H1 (cell line): ENCODE data around the gene EEF1A2. TPM values are rescaled to one million over a fixed set of nuclear protein-coding genes. Genes with fewer than 3 reads are reported as not detected.

ENCODE experiments used
- CTCF ChIA-PET: fragments of 300-600 bp; sonication (Branson Sonifier 250); formaldehyde crosslinking; loops from one replicate; lab custom pipeline; 2021; ENCODE audit not compliant: partially characterized antibody; lab: Charles Lee
- POLR2A ChIA-PET: fragments of 300-600 bp; sonication (Branson Sonifier 250); formaldehyde crosslinking; loops from one replicate; lab custom pipeline; 2021; ENCODE audit warnings: inconsistent platforms; ENCODE audit not compliant: partially characterized antibody; lab: Charles Lee
- DNase-seq, 2 experiments: peaks; one replicate each; pipeline versions ENCODE4 v3.0.0 to v3.0.0-alpha.2; 2010 to 2022; ENCODE audit warnings: low spot score in 2 of 2, low read depth in 1 of 2, mixed read lengths in 1 of 2
- FAIRE-seq: peaks from 2 replicates; lab custom pipeline; 2011; peaks lifted over from hg19 to GRCh38; lab: Jason Lieb, UNC
- H2AFZ ChIP-seq: 2 replicates; pipeline ENCODE4 v1.8.1; 2012; ENCODE audit warnings: low read length, inconsistent platforms
- H2AK5ac ChIP-seq: 2 replicates; pipeline ENCODE4 v1.6.1; 2013; ENCODE audit warnings: low read depth, low read length
- H2BK120ac ChIP-seq: replicated peaks from 2 replicates; pipeline ENCODE3; 2013; ENCODE audit warnings: low read depth, low read length, inconsistent platforms
- H2BK12ac ChIP-seq: 2 replicates; pipeline ENCODE4 v1.6.1; 2013; ENCODE audit warnings: low read depth, low read length
- H2BK15ac ChIP-seq: 2 replicates; pipeline ENCODE4 v1.6.1; 2013; ENCODE audit warnings: low read length
- H2BK20ac ChIP-seq: 2 replicates; pipeline ENCODE4 v1.6.1; 2013; ENCODE audit warnings: low read length
- H2BK5ac ChIP-seq: 2 replicates; pipeline ENCODE4 v1.6.1; 2013; ENCODE audit warnings: low read depth, low read length
- H3K14ac ChIP-seq: 2 replicates; pipeline ENCODE4 v1.6.1; 2013; ENCODE audit warnings: inconsistent platforms; ENCODE audit not compliant: insufficient read length
- H3K18ac ChIP-seq: 2 replicates; pipeline ENCODE4 v1.6.1; 2013; ENCODE audit warnings: low read length; ENCODE audit errors: extremely low read depth
- H3K23ac ChIP-seq: 2 replicates; pipeline ENCODE4 v1.6.1; 2013; ENCODE audit warnings: inconsistent platforms; ENCODE audit not compliant: insufficient read length
- H3K23me2 ChIP-seq: 2 replicates; pipeline ENCODE4 v1.6.1; 2013; ENCODE audit warnings: low read depth, low read length
- H3K27ac ChIP-seq: 2 replicates; pipeline ENCODE4 v1.6.1; 2011; ENCODE audit warnings: low read depth, low read length, inconsistent platforms
- H3K27me3 ChIP-seq, 4 experiments: replicated peaks in 1 of 4; 1 replicate in 1 of 4; 2 replicates in 3 of 4; pipeline versions ENCODE4 v1.6.1 to v1.8.1; 2011 to 2013; ENCODE audit warnings: low read length in 3 of 4, mild to moderate bottlenecking in 3 of 4, inconsistent platforms in 2 of 4, mixed read lengths in 2 of 4, moderate library complexity in 1 of 4; ENCODE audit not compliant: control insufficient read depth in 3 of 4, insufficient read depth in 3 of 4; ENCODE audit errors: extremely low read depth in 1 of 4
- H3K36me3 ChIP-seq, 4 experiments: 2 replicates each; pipeline versions ENCODE4 v1.6.1 to v1.8.1; 2011 to 2013; ENCODE audit warnings: mild to moderate bottlenecking in 4 of 4, low read length in 3 of 4, moderate library complexity in 2 of 4, control low read depth in 1 of 4, inconsistent platforms in 1 of 4; ENCODE audit not compliant: insufficient read depth in 4 of 4, control insufficient read depth in 2 of 4
- H3K4ac ChIP-seq: replicated peaks from 2 replicates; pipeline ENCODE3; 2013; ENCODE audit warnings: low read length, low read depth, mixed read lengths, inconsistent platforms; ENCODE audit not compliant: insufficient read length
- H3K4me1 ChIP-seq, 4 experiments: replicated peaks in 1 of 4; 1 replicate in 1 of 4; 2 replicates in 3 of 4; pipeline versions ENCODE4 v1.6.1 to v1.8.1; 2011 to 2013; ENCODE audit warnings: low read length in 3 of 4, inconsistent platforms in 2 of 4, mixed read lengths in 1 of 4; ENCODE audit not compliant: insufficient read depth in 4 of 4, control insufficient read depth in 3 of 4
- H3K4me2 ChIP-seq, 2 experiments: 2 replicates each; pipeline versions ENCODE4 v1.6.1 to v1.8.1; 2011 to 2013; ENCODE audit warnings: low read depth in 2 of 2, low read length in 2 of 2, control low read depth in 1 of 2, inconsistent platforms in 1 of 2, mild to moderate bottlenecking in 1 of 2; ENCODE audit not compliant: insufficient read depth in 1 of 2
- H3K4me3 ChIP-seq, 4 experiments: fragments of 200-600, 300-600 bp in 1 of 4; sonication (generic), shearing (Covaris generic), sonication (Bioruptor Twin) in 1 of 4; 2 replicates each; pipeline versions ENCODE4 v1.5.1 to v1.8.1; 2011 to 2016; ENCODE audit warnings: low read length in 4 of 4, low read depth in 3 of 4, control low read depth in 2 of 4, inconsistent platforms in 2 of 4, mild to moderate bottlenecking in 2 of 4, mixed read lengths in 1 of 4, moderate library complexity in 1 of 4; ENCODE audit not compliant: insufficient read depth in 2 of 4; ENCODE audit errors: extremely low read depth in 1 of 4
- H3K56ac ChIP-seq: replicated peaks from 2 replicates; pipeline ENCODE3; 2013; ENCODE audit warnings: low read depth, mild to moderate bottlenecking, mixed read lengths, low read length, inconsistent platforms; ENCODE audit not compliant: insufficient read length
- H3K79me1 ChIP-seq: 2 replicates; pipeline ENCODE4 v1.6.1; 2013; ENCODE audit warnings: low read depth, low read length, control low read depth
- H3K79me2 ChIP-seq, 2 experiments: 2 replicates each; pipeline versions ENCODE4 v1.6.1 to v1.8.1; 2012 to 2013; ENCODE audit warnings: low read length in 2 of 2, mild to moderate bottlenecking in 2 of 2, inconsistent platforms in 1 of 2; ENCODE audit not compliant: insufficient read depth in 2 of 2, control insufficient read depth in 1 of 2
- H3K9ac ChIP-seq, 4 experiments: replicated peaks in 1 of 4; 1 replicate in 1 of 4; 2 replicates in 3 of 4; pipeline versions ENCODE4 v1.6.1 to v1.8.1; 2011 to 2013; ENCODE audit warnings: low read depth in 3 of 4, low read length in 3 of 4, control low read depth in 2 of 4, mild to moderate bottlenecking in 2 of 4, moderate library complexity in 2 of 4, inconsistent platforms in 1 of 4; ENCODE audit errors: extremely low read depth in 1 of 4
- H3K9me3 ChIP-seq, 2 experiments: 2 replicates each; pipeline versions ENCODE4 v1.6.1 to v1.8.1; 2012 to 2013; ENCODE audit warnings: mild to moderate bottlenecking in 2 of 2, moderate library complexity in 2 of 2, control low read depth in 1 of 2, inconsistent platforms in 1 of 2, low read depth in 1 of 2, low read length in 1 of 2, mixed read lengths in 1 of 2; ENCODE audit not compliant: insufficient read depth in 2 of 2
- H4K20me1 ChIP-seq, 2 experiments: replicated peaks in 1 of 2; 2 replicates each; pipeline versions ENCODE3 to v1.8.1; 2011 to 2013; ENCODE audit warnings: inconsistent platforms in 2 of 2, low read length in 2 of 2, mild to moderate bottlenecking in 1 of 2; ENCODE audit not compliant: insufficient read depth in 2 of 2, control insufficient read depth in 1 of 2
- H4K5ac ChIP-seq: 2 replicates; pipeline ENCODE4 v1.6.1; 2013; ENCODE audit warnings: low read length, low read depth, mixed read lengths, inconsistent platforms; ENCODE audit not compliant: insufficient read length
- H4K8ac ChIP-seq: 2 replicates; pipeline ENCODE4 v1.8.0; 2013; ENCODE audit warnings: mild to moderate bottlenecking, moderate library complexity, low read length, inconsistent platforms; ENCODE audit not compliant: insufficient read depth; ENCODE audit errors: extremely low read depth
- H4K91ac ChIP-seq: replicated peaks from 2 replicates; pipeline ENCODE3; 2013; ENCODE audit warnings: low read length, mixed read lengths, inconsistent platforms; ENCODE audit not compliant: insufficient read length
- CHD1 ChIP-seq: IDR thresholded peaks from 2 replicates; pipeline ENCODE4 v1.6.1; 2012; ENCODE audit warnings: low read depth, low read length, improper control_type of control experiment
- CREB1 ChIP-seq: IDR thresholded peaks from 2 replicates; pipeline ENCODE4 v1.6.1; 2012; ENCODE audit warnings: inconsistent platforms
- CTCF ChIP-seq, 3 experiments: IDR thresholded peaks; 1 replicate in 2 of 3; 2 replicates in 1 of 3; pipeline versions ENCODE4 v1.5.1 to v1.6.1; 2011; ENCODE audit warnings: low read length in 3 of 3, mild to moderate bottlenecking in 3 of 3, inconsistent platforms in 2 of 3, low read depth in 1 of 3, moderate library complexity in 1 of 3; ENCODE audit not compliant: insufficient read depth in 1 of 3; ENCODE audit errors: control extremely low read depth in 1 of 3
- HDAC6 ChIP-seq: IDR thresholded peaks from one replicate; pipeline ENCODE4 v1.7.1; 2012; ENCODE audit warnings: low read depth, mild to moderate bottlenecking, inconsistent platforms, low read length, moderate library complexity
- RNF2 ChIP-seq: fragments of 200-900, 300-1000 bp; sonication (generic); IDR thresholded peaks from 2 replicates; pipeline ENCODE4 v1.7.1; 2016; ENCODE audit warnings: borderline replicate concordance, low read depth, mild to moderate bottlenecking, antibody characterized with exemption, low read length; ENCODE audit not compliant: poor library complexity, severe bottlenecking; ENCODE audit errors: missing control alignments
- SP1 ChIP-seq: IDR thresholded peaks from 2 replicates; pipeline ENCODE4 v1.6.1; 2011; ENCODE audit warnings: low read depth, low read length
- YY1 ChIP-seq: IDR thresholded peaks from 2 replicates; pipeline ENCODE4 v1.6.1; 2011; ENCODE audit warnings: low read depth, mild to moderate bottlenecking, low read length
- WGBS, 2 experiments: shearing (Covaris generic) in 1 of 2; methylation state at CpG; one replicate each; pipeline versions ENCODE4 v1.1.6 to v1.1.7; 2013 to 2015; ENCODE audit warnings: low lambda C conversion rate in 2 of 2, mixed read lengths in 2 of 2, inconsistent platforms in 1 of 2, low coverage in 1 of 2, missing lambda C conversion rate in 1 of 2; ENCODE audit not compliant: insufficient replicate concordance in 2 of 2, insufficient coverage in 1 of 2, insufficient read length in 1 of 2; ENCODE audit errors: extremely low coverage in 1 of 2, missing lambda C conversion rate in 1 of 2; 5-methylcytosine and 5-hydroxymethylcytosine counted together
- polyA plus RNA-seq, 7 experiments: library from polyadenylated mRNA; depleted of rRNA in 3 of 7; stranded (reverse) in 5 of 7; unstranded in 2 of 7; fragments of >200 nt in 5 of 7; fragments of 200-250 nt in 2 of 7; gene quantifications; 1 replicate in 5 of 7; 2 replicates in 1 of 7; 4 replicates in 1 of 7; pipeline versions ENCODE4 v1.2.1 to v1.2.3, GENCODE V29; 2011 to 2013; ENCODE audit warnings: missing spikeins in 2 of 7, mixed read lengths in 2 of 7
- total RNA-seq: library from RNA; stranded (reverse); fragmentation: NEBNext Ultra II Directional; extraction: Animal tissue kit (Norgen Biotek cat#: 25700); gene quantifications from 2 replicates; pipeline ENCODE4 v1.2.1, GENCODE V29; 2021
- TF ChIP-seq, protein P1 (sequence below): IDR thresholded peaks from 2 replicates; pipeline ENCODE4 v1.6.1; 2011; ENCODE audit warnings: low read depth, mild to moderate bottlenecking, low read length; ENCODE audit not compliant: insufficient read depth

Gene EEF1A2
- total and polyA plus RNA-seq, 2 of the 8 experiments (the other 6 are each of a cell fraction or from before 2014, with no cell fraction given), result 7.4 to 25.8 TPM

DNA sequence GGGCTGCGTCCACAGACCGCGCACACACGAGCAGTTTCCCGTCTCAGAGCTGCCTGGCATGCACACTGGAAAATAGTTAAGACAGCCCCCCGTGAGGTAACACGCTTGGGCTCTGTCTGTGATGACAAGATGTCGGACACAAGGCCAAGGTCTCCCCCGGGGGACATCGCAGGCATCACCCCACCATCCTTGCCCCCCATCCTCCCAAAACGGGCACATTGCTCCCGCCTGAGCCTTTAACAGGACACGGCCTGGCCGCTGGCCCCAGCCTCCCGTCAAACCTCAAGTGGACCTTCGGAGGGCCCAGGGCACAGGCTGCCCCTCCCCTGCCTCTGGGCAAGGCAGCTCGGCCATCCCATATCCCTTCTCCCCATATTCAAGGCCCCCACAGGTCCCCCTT lies 32.0 kb downstream of the EEF1A2 start:
- Histone ChIP-seq H4K91ac (no peak overlapping the region), H3K36me3 (no peaks in the 10 kb centered on the region), H4K8ac (no peak overlapping the region), H3K23me2 (peaks cover 6% of the 10 kb centered on the region; the same call in 1 of the 2 replicates), H3K79me2 (peaks cover 15 to 87% of the 10 kb centered on the region in 2 experiments; a peak in 3 of 4 replicates), H3K9ac (no peak overlapping the region), H3K4me1 (peaks cover 0 to 20% (median 12%) of the 10 kb centered on the region in 4 experiments; a peak in 6 of 7 replicates), H2BK12ac (0 out of 2 replicates have a peak overlapping the region, but pooled peaks have one; percentile 50), H3K4me2 (no peak overlapping the region), H3K79me1 (peaks cover 43% of the 10 kb centered on the region), H2BK5ac (no peak overlapping the region; the same call in 1 of the 2 replicates), H3K4ac (no peak overlapping the region), H4K5ac (no peak overlapping the region), H2AK5ac (0 out of 2 replicates have a peak overlapping the region, but pooled peaks have one; percentile 65), H3K9me3 (no peaks in the 10 kb centered on the region), H2AFZ (no peak overlapping the region), H3K27ac (no peak overlapping the region), H2BK120ac (no peak overlapping the region), H2BK15ac (no peak overlapping the region), H3K4me3 (no peak overlapping the region), H4K20me1 (peaks cover 12 to 37% of the 10 kb centered on the region in 2 experiments), H3K56ac (no peak overlapping the region), H3K18ac (no peak overlapping the region), H3K23ac (no peak overlapping the region), H3K27me3 (no peaks in the 10 kb centered on the region; a peak in 1 of 7 replicates), H2BK20ac (no peak overlapping the region), H3K14ac (no peak overlapping the region)
- ChIA-PET CTCF (interaction anchor here (0.7 to 3.5 kb wide), 5 partner anchors 17 to 131 kb away, joined by 3 to 12 read pairs (median 3); no protein-coding TSS in a partner anchor), POLR2A (no interaction called here)
- FAIRE-seq (no peak), DNase-seq (no peak)
- TF ChIP-seq CHD1 (no peak), CREB1 (no peak), RNF2 (no peak), SP1 (no peak), YY1 (no peak), CTCF (IDR thresholded peaks at IDR 0.05; ENCODE audit: control extremely low read depth in 1 of 3, insufficient read depth in 1 of 3, low read depth in 1 of 3, low read length in 3 of 3) (no peak), HDAC6 (no peak)
- TF ChIP-seq, protein P1, sequence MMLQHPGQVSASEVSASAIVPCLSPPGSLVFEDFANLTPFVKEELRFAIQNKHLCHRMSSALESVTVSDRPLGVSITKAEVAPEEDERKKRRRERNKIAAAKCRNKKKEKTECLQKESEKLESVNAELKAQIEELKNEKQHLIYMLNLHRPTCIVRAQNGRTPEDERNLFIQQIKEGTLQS, result no peak
- 96% methylated on average over 16 of the region's 17 CpGs; no CpG with 5 or more reads in 1 of the 2 experiments for WGBS, 2 experiments
